HepG2 (cell line): ENCODE measurements around the gene DNAJB6. TPM values are rescaled to one million over a fixed set of nuclear protein-coding genes. Genes with fewer than 3 reads are reported as not detected.

Experiments used
- ATAC-seq: fragments of 200-7000 bp; cut with Tn5 transposase; 3 replicates; pipeline ENCODE4 v1.9.1; 2020; ENCODE audit warnings: mild to moderate bottlenecking, moderate library complexity
- BruUV-seq: library from RNA; stranded (reverse); fragments of 400-500 nt; replicated peaks from 2 replicates; lab custom pipeline; 2021; lab: Mats Ljungman, UMichigan
- CTCF ChIA-PET: fragments of 300-600 bp; formaldehyde crosslinking; extraction: SDS; loops from one replicate; lab custom pipeline; 2021; ENCODE audit warnings: low total read pairs, inconsistent platforms, low intra/inter-chr PET ratio; lab: Yijun Ruan, JAX
- POLR2A ChIA-PET: fragments of 350-600 bp; sonication (Branson Sonifier 250); formaldehyde crosslinking; loops from one replicate; lab custom pipeline; 2020; ENCODE audit warnings: antibody characterized with exemption, inconsistent platforms; lab: Yijun Ruan, JAX
- DNase-seq: peaks from one replicate; pipeline ENCODE4 v3.0.0-alpha.2; 2015; ENCODE audit warnings: low spot score
- FAIRE-seq: peaks from 3 replicates; lab custom pipeline; 2011; peaks lifted over from hg19 to GRCh38; lab: Jason Lieb, UNC
- H2AFZ ChIP-seq: one replicate; pipeline ENCODE4 v1.6.1; 2011; ENCODE audit warnings: low read length, inconsistent platforms
- H3K27ac ChIP-seq: fragments of 300-600 bp; 3 replicates; pipeline ENCODE4 v1.8.0; 2011; ENCODE audit warnings: mixed run types, mild to moderate bottlenecking, mixed read lengths, low read length, inconsistent platforms; ENCODE audit not compliant: insufficient read depth; ENCODE audit errors: extremely low read length
- H3K27me3 ChIP-seq, 2 experiments: fragments of 200-600 bp in 1 of 2; 2 replicates in 1 of 2; 3 replicates in 1 of 2; pipeline versions ENCODE4 v1.6.0 to v1.8.0; 2011; ENCODE audit warnings: low read length in 2 of 2, mild to moderate bottlenecking in 2 of 2, moderate library complexity in 2 of 2, inconsistent platforms in 1 of 2; ENCODE audit not compliant: insufficient read depth in 2 of 2, control insufficient read depth in 1 of 2
- H3K36me3 ChIP-seq, 2 experiments: fragments of 200-600 bp in 1 of 2; replicated peaks in 1 of 2; 2 replicates in 1 of 2; 3 replicates in 1 of 2; pipeline versions ENCODE4 v1.5.1 to v1.8.0; 2011; ENCODE audit warnings: low read length in 2 of 2, inconsistent platforms in 1 of 2; ENCODE audit not compliant: insufficient read depth in 2 of 2, control insufficient read depth in 1 of 2
- H3K4me1 ChIP-seq: 2 replicates; pipeline ENCODE4 v1.5.1; 2012; ENCODE audit warnings: low read length, inconsistent platforms; ENCODE audit not compliant: insufficient read depth
- H3K4me2 ChIP-seq: 2 replicates; pipeline ENCODE4 v1.6.0; 2011; ENCODE audit warnings: low read depth, low read length, inconsistent platforms
- H3K4me3 ChIP-seq, 3 experiments: fragments of 200-600 bp in 1 of 3; sonication (generic), shearing (Covaris generic) in 1 of 3; replicated peaks in 1 of 3; 2 replicates each; pipeline ENCODE4 v1.5.1; 2011 to 2016; ENCODE audit warnings: low read length in 3 of 3, inconsistent platforms in 2 of 3, low read depth in 2 of 3, mild to moderate bottlenecking in 2 of 3, control low read depth in 1 of 3, mixed read lengths in 1 of 3; ENCODE audit not compliant: insufficient read depth in 1 of 3
- H3K79me2 ChIP-seq: one replicate; pipeline ENCODE4 v1.6.1; 2011; ENCODE audit warnings: low read length, inconsistent platforms; ENCODE audit not compliant: insufficient read depth
- H3K9ac ChIP-seq: 2 replicates; pipeline ENCODE4 v1.6.0; 2011; ENCODE audit warnings: mild to moderate bottlenecking, low read depth, low read length, inconsistent platforms; ENCODE audit not compliant: insufficient read depth
- H3K9me3 ChIP-seq: 2 replicates; pipeline ENCODE4 v1.5.1; 2012; ENCODE audit warnings: mild to moderate bottlenecking, low read length
- H4K20me1 ChIP-seq: 2 replicates; pipeline ENCODE4 v1.6.0; 2011; ENCODE audit warnings: inconsistent platforms, mild to moderate bottlenecking, low read length, moderate library complexity; ENCODE audit not compliant: insufficient read depth
- HNRNPH1 ChIP-seq: fragments of 200-400 bp; formaldehyde crosslinking; optimal IDR thresholded peaks from 2 replicates; pipeline ENCODE3; 2017; ENCODE audit warnings: mild to moderate bottlenecking, low read depth, low read length
- JUN ChIP-seq: sonication (generic); formaldehyde crosslinking; IDR thresholded peaks from 2 replicates; pipeline ENCODE4 v1.4.0; 2020; ENCODE audit warnings: mild to moderate bottlenecking, missing genetic modification reagents
- MAX ChIP-seq: IDR thresholded peaks from 2 replicates; pipeline ENCODE4 v1.6.1; 2012; ENCODE audit warnings: inconsistent platforms
- MNT ChIP-seq: fragments of 450-650 bp; IDR thresholded peaks from 2 replicates; pipeline ENCODE4 v1.6.1; 2016
- PHF20 ChIP-seq: sonication (generic); formaldehyde crosslinking; IDR thresholded peaks from 2 replicates; pipeline ENCODE4 v1.5.0; 2020; ENCODE audit warnings: mild to moderate bottlenecking, missing genetic modification reagents
- RBFOX2 ChIP-seq: fragments of 200-400 bp; formaldehyde crosslinking; IDR thresholded peaks from 2 replicates; pipeline ENCODE4 v1.6.1; 2017; ENCODE audit warnings: low read depth, mild to moderate bottlenecking, low read length
- REPIN1 ChIP-seq: sonication (generic); formaldehyde crosslinking; IDR thresholded peaks from 2 replicates; pipeline ENCODE4 v1.8.0; 2022; ENCODE audit warnings: missing genetic modification reagents, low read depth, mild to moderate bottlenecking, borderline replicate concordance
- TP53 ChIP-seq: sonication (generic); formaldehyde crosslinking; conservative IDR thresholded peaks from 2 replicates; pipeline ENCODE4 v1.4.0; 2020; ENCODE audit warnings: missing genetic modification reagents
- TRIM24 ChIP-seq: sonication (generic); formaldehyde crosslinking; IDR thresholded peaks from 2 replicates; pipeline ENCODE4 v1.8.0; 2022; ENCODE audit warnings: mild to moderate bottlenecking, missing genetic modification reagents
- ZBTB7A ChIP-seq: sonication (generic); formaldehyde crosslinking; IDR thresholded peaks from 2 replicates; pipeline ENCODE4 v1.8.0; 2022; ENCODE audit warnings: mild to moderate bottlenecking, missing genetic modification reagents
- ZFP91 ChIP-seq: sonication (generic); formaldehyde crosslinking; IDR thresholded peaks from 2 replicates; pipeline ENCODE4 v1.9.0; 2022; ENCODE audit warnings: missing genetic modification reagents, mild to moderate bottlenecking, borderline replicate concordance
- ZFX ChIP-seq: sonication (generic); formaldehyde crosslinking; IDR thresholded peaks from 2 replicates; pipeline ENCODE4 v1.4.0; 2020; ENCODE audit warnings: mild to moderate bottlenecking, low read depth, missing genetic modification reagents, moderate library complexity
- ZNF687 ChIP-seq: sonication (generic); formaldehyde crosslinking; IDR thresholded peaks from 2 replicates; pipeline ENCODE4 v1.5.1; 2020; ENCODE audit warnings: mild to moderate bottlenecking, missing genetic modification reagents, moderate library complexity
- ZSCAN25 ChIP-seq: sonication (generic); formaldehyde crosslinking; IDR thresholded peaks from 2 replicates; pipeline ENCODE4 v1.8.0; 2022; ENCODE audit warnings: mild to moderate bottlenecking, missing genetic modification reagents
- WGBS: methylation state at CpG from one replicate; pipeline ENCODE4 v1.1.6; 2017; ENCODE audit warnings: low lambda C conversion rate; 5-methylcytosine and 5-hydroxymethylcytosine counted together
- in situ Hi-C: cut with HindIII; loops from 2 replicates; pipeline ENCODE4 v1.10.0; 2017; ENCODE audit warnings: low pct_unique_long_range_greater_than_20kb; ENCODE audit not compliant: extremely low pct_ligation_motif_present
- intact Hi-C: fragments of 100-400 bp; cut with micrococcal nuclease; formaldehyde crosslinking; loops from one replicate; pipeline ENCODE4 v1.10.0; 2022; ENCODE audit not compliant: unreplicated experiment
- polyA plus RNA-seq, 8 experiments: library from polyadenylated mRNA; depleted of rRNA in 3 of 8; stranded (reverse) in 7 of 8; unstranded in 1 of 8; fragments of >200 nt; fragmentation: Illumina TruSeq in 4 of 8; extraction: Trizol in 4 of 8; gene quantifications; 2 replicates each; pipeline versions ENCODE4 v1.2.1 to v1.2.3, GENCODE V29; 2011 to 2016; ENCODE audit warnings: low read depth in 4 of 8, missing spikeins in 1 of 8, mixed read lengths in 1 of 8; ENCODE audit not compliant: insufficient read depth in 1 of 8
- total RNA-seq, 5 experiments: library from RNA; depleted of rRNA; stranded (reverse); fragments of >200 nt; fragmentation: Illumina TruSeq; extraction: Trizol; gene quantifications; 2 replicates each; pipeline ENCODE4 v1.2.3, GENCODE V29; 2016; ENCODE audit warnings: low read depth in 1 of 5

DNAJB6 gene
- total and polyA plus RNA-seq, 2 of the 13 experiments (the other 11 are each of a cell fraction or from before 2014, with no cell fraction given), result 29.9 to 53.9 TPM

- no peak for TF ChIP-seq TP53
- TF ChIP-seq RBFOX2, result peak; percentile 41; the same call in 1 of the 2 replicates
- TF ChIP-seq, all 625 proteins: peak for 22
Measured at GRCh38 chr7:157299613-157300368, 37.0 kb upstream of the DNAJB6 start (continued).

GRCh38 chr7:157300369-157300825 lies 36.4 kb upstream of the DNAJB6 start:
- FAIRE-seq, result no peak
- peak overlapping the region in 1 of 3 experiments; percentile 20; a peak in 1 of 6 replicates for H3K4me3 ChIP-seq
- in situ Hi-C loops (no loop called here), intact Hi-C loops (no loop called here)
- ChIA-PET CTCF (interaction anchor here (1.3 kb wide), 1 partner anchor 40 kb away, joined by 3 read pairs; no protein-coding TSS in a partner anchor), POLR2A (no interaction called here)
- peaks cover 59% of the 10 kb centered on the region for H3K4me1 ChIP-seq
- H2AFZ ChIP-seq, result no peak overlapping the region
- BruUV-seq, result no TSS peak
- H3K4me2 ChIP-seq, result peak overlapping the region; percentile 48
- H3K27ac ChIP-seq, result no peak overlapping the region
- no peaks in the 10 kb centered on the region for H3K9me3 ChIP-seq
- no peaks in the 10 kb centered on the region for H3K79me2 ChIP-seq
- DNase-seq, result no peak
- peaks cover 4 to 16% of the 10 kb centered on the region in 2 experiments; a peak in 2 of 5 replicates for H3K27me3 ChIP-seq
- H3K9ac ChIP-seq, result no peak overlapping the region
- no peaks in the 10 kb centered on the region for H3K36me3 ChIP-seq
- WGBS, result 62% methylated on average over 8 of the region's 29 CpGs
- ATAC-seq, result peak; percentile 40
- no peaks in the 10 kb centered on the region for H4K20me1 ChIP-seq
- TF ChIP-seq ZBTB7A (CRISPR knock-in tag) (no peak), REPIN1 (CRISPR knock-in tag) (no peak), ZSCAN25 (CRISPR knock-in tag) (no peak), MNT (peak; percentile 42), MAX (peak; percentile 68), HNRNPH1 (no peak), ZFP91 (CRISPR knock-in tag) (peak; percentile 32; the same call in 1 of the 2 replicates), ZNF687 (CRISPR knock-in tag) (peak; percentile 85), PHF20 (CRISPR knock-in tag) (no peak), TRIM24 (no peak), ZFX (peak; percentile 38; the same call in 1 of the 2 replicates), JUN (no peak)
